ENCODE data around the gene IL20RB.

DNA sequence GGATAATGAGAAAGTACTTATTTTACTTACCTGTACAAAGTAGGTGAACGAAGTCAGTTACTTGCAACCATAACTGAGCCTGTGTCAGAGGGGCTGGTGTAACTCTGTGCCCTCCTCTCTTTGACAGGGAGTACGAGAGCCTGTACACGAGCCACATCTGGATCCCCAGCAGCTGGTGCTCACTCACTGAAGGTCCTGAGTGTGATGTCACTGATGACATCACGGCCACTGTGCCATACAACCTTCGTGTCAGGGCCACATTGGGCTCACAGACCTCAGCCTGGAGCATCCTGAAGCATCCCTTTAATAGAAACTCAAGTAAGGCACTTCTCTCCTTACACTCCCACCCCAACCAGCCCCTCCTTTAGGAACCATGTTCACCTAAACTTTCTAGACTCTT is 24.2 kb downstream of the IL20RB start:
- TF ChIP-seq, protein P1, sequence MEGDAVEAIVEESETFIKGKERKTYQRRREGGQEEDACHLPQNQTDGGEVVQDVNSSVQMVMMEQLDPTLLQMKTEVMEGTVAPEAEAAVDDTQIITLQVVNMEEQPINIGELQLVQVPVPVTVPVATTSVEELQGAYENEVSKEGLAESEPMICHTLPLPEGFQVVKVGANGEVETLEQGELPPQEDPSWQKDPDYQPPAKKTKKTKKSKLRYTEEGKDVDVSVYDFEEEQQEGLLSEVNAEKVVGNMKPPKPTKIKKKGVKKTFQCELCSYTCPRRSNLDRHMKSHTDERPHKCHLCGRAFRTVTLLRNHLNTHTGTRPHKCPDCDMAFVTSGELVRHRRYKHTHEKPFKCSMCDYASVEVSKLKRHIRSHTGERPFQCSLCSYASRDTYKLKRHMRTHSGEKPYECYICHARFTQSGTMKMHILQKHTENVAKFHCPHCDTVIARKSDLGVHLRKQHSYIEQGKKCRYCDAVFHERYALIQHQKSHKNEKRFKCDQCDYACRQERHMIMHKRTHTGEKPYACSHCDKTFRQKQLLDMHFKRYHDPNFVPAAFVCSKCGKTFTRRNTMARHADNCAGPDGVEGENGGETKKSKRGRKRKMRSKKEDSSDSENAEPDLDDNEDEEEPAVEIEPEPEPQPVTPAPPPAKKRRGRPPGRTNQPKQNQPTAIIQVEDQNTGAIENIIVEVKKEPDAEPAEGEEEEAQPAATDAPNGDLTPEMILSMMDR (conservative IDR thresholded peaks at IDR 0.05; ENCODE audit: low read depth, low read length): no peak
- no peak for TF ChIP-seq MXI1 (IDR thresholded peaks at IDR 0.05; ENCODE audit: borderline replicate concordance, low read depth, low read length)
- TF ChIP-seq, protein P2, sequence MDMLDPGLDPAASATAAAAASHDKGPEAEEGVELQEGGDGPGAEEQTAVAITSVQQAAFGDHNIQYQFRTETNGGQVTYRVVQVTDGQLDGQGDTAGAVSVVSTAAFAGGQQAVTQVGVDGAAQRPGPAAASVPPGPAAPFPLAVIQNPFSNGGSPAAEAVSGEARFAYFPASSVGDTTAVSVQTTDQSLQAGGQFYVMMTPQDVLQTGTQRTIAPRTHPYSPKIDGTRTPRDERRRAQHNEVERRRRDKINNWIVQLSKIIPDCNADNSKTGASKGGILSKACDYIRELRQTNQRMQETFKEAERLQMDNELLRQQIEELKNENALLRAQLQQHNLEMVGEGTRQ (IDR thresholded peaks at IDR 0.05; ENCODE audit: low read depth, low read length): no peak
- no peak for TF ChIP-seq SMC3 (IDR thresholded peaks at IDR 0.05; ENCODE audit: low read depth, low read length)
- TF ChIP-seq CEBPB (IDR thresholded peaks at IDR 0.05; ENCODE audit: low read depth, low read length): no peak
- TF ChIP-seq POLR2A (IDR thresholded peaks at IDR 0.05; ENCODE audit: low read depth, low read length): no peak
- TF ChIP-seq MAZ (IDR thresholded peaks at IDR 0.05; ENCODE audit: borderline replicate concordance, low read depth, low read length): no peak

Data from IMR-90 (cell line).